GM18507 (cell line): ENCODE data around the gene CCDC54.
A peak's percentile ranks its signal among the peaks of the same experiment; 100 is the strongest.

Experiments used
- DNase-seq: peaks from one replicate; pipeline ENCODE4 v3.0.0; 2011; ENCODE audit warnings: low read depth; ENCODE audit not compliant: insufficient read length; ENCODE audit errors: extremely low spot score
- FAIRE-seq: peaks from 2 replicates; lab custom pipeline; 2011; peaks lifted over from hg19 to GRCh38; lab: Jason Lieb, UNC

CCDC54 gene

GRCh38 chr3:107384907-107385306, 7.7 kb downstream of the CCDC54 start:
- no peak for FAIRE-seq
- DNase-seq = no peak

DNA sequence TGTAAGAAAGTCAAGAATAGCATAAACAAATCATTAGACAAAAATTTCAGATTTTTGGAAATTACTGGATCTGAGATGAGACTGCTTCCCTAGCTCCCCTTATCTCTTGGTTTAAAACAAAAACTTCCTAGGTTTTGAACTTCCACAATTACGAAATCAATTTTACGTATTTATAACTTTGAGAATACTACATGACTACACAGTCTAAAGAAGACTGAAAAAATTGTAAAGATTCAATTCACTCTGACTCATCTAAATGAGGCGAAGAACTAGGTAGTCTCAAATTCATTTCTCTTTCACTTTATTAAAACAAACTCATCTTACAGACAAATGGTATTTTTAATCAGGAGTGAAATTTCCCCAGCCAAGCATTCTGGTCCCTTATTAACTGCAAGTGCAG, 10.3 kb downstream of the CCDC54 start:
- FAIRE-seq (no peak), DNase-seq (no peak)

DNA sequence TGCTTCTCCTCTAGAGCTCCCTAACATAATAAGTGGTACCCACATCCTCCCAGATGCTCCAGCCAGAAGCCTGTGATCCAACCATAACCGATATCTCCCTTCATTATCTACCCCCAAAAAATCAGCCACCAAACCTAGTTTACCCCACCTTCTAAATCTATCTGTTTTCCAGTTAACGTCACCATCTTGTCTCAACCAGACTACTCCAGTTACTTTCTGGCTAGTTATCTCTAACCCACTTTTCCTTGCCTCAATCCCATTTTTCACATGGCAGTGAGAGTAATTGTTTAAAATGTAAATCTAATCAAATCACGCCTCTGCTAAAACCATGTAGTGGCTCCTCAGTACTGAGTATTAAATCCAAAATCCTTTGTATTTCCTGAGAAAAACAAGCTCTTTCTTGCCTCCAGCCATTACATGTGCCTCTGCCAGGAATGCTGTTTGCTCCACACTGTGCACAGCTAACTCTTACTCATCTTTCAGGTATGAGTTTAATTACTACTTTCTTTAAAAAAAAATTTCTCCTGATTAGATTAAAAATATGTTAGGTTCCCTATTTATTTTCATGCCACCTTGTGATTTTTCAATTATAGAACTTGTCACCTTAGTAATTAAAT, 15.4 kb downstream of the CCDC54 start:
- FAIRE-seq (no peak), DNase-seq (no peak)

- no peak for DNase-seq
Measured at GRCh38 chr3:107394502-107394901, 17.3 kb downstream of the CCDC54 start.

DNA sequence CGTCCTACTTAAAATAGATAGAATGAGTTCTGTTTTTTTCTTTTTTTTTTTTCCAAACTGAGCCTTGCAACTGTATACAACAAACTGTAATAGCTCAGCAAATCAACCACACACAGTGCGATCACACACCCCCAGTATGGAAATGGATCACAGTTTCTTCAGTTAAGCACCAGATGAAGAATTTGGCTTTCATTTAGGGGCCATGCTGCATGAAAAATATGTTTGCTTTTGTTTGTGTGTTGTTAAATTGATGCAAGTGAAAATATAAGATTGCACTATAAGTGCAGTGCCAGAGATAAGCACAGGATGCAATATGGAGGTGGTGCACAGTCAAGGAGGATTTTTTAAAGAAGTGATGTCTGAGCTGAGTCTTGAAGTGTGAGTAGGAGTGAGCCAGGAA, 17.8 kb downstream of the CCDC54 start:
- DNase-seq = no peak
- FAIRE-seq = no peak

More at GRCh38 chr3:107394502-107394901, 17.3 kb downstream of the CCDC54 start:
- FAIRE-seq = no peak

DNA sequence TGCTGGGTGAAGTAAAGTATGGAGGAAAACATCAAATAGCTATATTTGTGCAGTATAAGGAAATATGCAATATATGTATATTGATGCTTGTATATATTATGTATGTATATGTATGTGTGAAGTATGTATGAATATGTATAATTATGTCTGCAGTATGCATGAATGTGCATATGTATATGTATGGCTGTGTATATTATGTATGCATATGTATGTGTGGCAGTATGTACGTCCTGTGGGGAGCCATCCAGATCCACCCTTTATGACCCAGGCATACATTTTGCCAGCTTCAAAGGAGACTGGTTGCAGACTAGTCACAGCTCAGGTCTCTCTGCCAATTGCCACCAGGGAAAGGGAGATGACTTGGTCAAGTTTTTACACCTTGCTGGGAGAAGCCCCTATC, 24.1 kb downstream of the CCDC54 start:
- FAIRE-seq = no peak
- DNase-seq = no peak

DNA sequence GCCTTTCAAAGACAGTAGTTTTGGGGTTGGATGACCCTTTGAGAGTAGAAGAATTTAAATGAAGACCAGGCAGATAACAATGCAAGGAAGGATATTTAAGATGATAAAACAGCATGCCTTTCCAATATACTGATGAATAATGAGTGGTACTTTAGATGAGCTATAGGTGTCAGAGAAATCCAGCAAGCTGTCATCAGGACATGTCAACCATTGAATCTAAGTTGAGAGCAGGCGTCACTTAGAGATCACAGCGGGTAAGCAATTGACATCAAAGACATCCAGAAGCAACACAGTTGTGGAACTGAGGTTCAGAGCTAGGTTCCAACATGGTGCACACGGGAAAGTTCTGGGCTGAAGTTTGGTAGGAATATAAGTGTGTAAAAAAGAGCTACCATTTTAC, 25.0 kb downstream of the CCDC54 start:
- FAIRE-seq (no peak), DNase-seq (no peak)

DNA sequence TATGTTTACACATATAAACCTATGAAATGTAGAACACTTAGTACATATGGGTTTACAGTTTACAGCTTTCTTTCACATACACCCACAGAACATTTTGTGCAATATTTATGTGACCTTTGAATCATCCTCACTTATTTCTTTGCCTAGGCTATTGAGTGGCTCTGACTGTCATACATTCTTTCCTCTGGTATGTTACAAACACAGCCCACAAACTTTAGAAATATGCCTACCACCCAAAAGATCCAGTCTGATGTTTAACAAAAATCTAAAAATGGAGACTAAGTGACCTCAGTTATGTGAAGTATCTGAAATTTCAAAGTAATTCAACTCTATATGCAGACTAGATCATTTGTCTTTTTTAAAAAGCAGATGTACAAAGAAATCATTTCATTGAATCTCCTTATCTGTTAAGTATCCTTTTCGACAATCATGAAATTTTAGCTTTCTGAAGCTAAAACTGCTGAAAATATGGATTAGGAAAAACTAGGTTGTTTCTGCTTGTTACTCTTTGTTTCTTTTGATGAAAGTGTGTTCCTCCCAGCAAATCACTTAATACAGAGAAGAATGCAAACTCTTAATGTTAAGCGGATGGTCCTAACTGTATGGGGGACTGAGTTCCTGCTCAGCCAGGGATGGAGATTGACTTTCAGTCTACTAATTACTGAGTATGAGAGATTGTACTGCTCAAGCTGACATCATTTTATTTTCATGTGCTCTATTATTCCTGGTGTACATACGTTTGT, 27.7 kb downstream of the CCDC54 start:
- no peak for DNase-seq
- FAIRE-seq = no peak

- DNase-seq (no peak), FAIRE-seq (no peak)
Measured at GRCh38 chr3:107407355-107407754, 30.1 kb downstream of the CCDC54 start.

DNA sequence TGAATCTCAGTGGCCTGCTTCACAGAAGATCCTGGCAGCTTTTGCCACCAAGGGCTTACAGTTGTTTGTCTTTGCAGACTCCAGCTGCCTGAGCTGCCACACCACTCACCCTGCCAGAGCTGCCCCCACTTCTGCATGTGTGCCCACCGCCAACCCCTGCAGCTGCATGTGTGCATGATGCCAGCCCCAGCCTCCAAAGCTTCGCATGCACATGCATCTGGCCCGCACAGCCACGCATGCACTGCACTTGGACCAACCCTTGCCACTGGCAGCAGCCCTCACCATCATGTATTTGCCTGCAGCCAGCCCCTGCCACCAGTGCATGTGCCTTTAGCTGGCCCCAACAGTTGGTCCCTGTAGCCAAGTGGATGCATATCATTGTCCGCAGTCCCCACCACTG, 31.3 kb downstream of the CCDC54 start:
- DNase-seq (no peak), FAIRE-seq (no peak)

DNA sequence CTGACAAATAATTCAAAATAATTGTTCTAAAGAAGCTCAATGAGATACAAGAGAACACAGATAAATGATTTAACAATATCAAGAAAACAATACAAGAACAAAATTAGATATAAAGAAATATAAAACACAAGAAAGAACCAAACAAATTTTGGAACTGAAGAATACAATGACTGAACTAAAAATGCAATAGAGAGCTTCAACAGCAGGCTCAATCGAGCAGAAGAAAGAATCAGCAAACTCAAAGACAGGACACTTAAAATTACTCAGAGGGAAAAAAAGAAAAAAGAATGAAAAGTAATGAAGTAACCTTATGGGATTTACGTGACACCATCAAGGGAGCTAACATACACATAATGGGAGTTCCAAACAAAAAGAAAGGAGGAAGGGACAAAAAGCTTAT, 32.1 kb downstream of the CCDC54 start:
- FAIRE-seq = no peak
- no peak for DNase-seq

DNA sequence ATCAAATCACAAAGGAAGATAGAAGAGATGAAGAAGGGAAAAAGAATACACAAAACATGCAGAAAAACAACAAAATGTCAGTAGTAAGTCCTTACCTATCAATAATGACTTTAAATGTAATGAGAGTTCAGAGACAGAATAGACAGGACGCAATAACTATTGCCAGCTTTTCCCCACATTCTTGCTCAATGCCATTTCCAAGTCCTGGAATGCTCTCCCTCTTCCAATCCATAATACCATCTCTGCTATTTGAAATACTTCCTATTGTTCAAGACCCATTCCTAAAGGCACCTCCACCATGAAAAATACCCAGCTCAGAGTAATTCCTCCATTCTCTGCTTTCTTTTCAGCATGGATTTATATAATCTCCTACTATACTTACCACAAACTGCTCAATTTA, 33.4 kb downstream of the CCDC54 start:
- DNase-seq = no peak
- FAIRE-seq = no peak

DNA sequence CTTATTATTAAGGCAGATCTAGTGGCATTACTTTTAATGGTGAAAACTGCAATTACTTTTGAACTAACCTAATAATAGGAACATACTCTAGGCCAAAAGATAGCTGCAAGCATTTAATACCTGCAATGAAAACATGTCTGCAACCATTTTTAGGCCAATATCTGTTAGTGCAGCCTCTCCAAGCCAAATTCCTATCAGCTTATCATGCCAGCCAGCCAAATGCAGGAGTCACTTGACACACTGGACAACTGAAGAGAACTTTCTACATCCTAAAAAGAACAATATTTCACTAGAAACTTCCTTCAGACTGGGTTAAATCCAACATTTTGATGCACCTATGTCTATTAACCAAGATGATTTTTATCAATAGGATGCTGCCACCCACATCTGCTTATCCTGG, 33.8 kb downstream of the CCDC54 start:
- FAIRE-seq (no peak), DNase-seq (no peak)

DNA sequence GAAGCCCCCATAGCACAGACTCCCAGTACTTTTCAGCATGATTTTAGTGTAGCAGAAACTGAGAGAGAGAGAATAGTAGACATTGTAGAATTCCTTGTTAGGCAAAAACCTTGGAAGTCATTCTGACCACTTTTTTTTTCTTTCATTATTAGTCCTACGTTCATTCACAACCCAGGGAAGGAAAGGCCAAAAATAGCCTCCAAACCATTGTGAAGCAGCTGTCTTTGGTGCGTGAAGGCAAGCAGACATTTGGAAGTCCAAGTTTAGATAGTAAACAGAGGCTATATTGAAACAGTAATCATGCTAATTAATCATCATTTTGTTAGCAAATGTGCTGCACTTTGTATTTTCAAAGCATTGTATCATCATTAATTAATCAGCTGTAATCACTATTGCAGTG, 34.5 kb downstream of the CCDC54 start:
- DNase-seq = no peak
- FAIRE-seq = no peak

- DNase-seq (no peak), FAIRE-seq (no peak)
Measured at GRCh38 chr3:107412376-107412775, 35.1 kb downstream of the CCDC54 start.

DNA sequence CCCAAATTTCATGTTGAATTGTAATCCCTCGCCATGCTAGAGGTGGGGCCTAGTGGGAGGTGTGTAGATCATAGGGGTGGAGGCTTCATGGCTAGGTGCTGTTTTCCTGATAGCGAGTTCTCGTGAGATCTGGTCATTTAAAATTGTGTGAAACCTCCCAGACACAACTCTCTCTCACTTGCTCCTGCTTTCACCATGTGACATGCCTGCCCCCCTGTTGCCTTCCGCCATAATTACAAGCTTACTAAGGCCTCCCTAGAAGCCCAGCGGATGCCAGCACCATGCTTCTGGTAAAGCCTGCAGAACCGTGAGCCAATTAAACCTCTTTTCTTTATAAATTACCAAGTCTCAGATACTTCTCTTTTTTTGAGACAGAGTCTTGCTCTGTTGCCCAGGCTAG, 36.0 kb downstream of the CCDC54 start:
- DNase-seq (no peak), FAIRE-seq (no peak)

- DNase-seq (no peak), FAIRE-seq (no peak)
Measured at GRCh38 chr3:107414325-107414964, 37.2 kb downstream of the CCDC54 start.

DNA sequence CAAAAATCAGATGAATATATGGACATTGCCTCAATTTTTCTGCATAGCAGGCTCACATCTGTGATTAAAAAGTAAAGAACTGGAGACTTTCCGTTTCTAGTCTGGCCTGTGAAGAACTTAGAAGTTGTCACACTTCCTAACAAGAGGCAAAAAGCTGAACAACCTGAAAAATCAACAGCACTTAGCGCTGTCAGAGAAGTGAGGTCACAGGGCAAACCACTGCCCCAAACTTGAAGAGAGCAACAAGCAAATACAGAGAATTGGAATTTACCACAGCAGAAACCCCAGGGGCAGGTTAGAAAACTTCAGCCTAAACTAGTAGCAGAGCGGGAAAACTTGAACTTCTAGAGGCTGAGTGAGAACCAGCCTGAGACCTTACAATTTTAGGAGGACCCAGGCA, 38.9 kb downstream of the CCDC54 start:
- FAIRE-seq (no peak), DNase-seq (no peak)

DNA sequence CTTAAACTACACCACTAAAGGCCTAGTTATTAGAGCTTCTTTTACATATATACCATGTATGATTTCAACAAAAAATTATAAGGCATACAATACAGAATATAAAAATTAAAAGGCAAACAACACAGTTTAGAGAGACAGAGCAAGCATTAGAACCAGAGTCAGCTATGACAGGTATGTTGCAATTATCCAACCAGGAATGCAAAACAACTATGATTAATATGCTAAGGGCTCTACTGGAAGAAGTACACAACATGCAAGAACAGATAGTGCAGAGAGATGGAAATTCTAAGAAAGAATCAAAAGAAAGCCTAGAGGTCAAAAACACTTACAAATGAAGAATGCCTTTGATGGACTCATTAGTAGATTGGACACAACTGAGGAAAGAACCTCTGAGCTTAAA, 39.6 kb downstream of the CCDC54 start:
- DNase-seq = no peak
- FAIRE-seq = no peak

DNA sequence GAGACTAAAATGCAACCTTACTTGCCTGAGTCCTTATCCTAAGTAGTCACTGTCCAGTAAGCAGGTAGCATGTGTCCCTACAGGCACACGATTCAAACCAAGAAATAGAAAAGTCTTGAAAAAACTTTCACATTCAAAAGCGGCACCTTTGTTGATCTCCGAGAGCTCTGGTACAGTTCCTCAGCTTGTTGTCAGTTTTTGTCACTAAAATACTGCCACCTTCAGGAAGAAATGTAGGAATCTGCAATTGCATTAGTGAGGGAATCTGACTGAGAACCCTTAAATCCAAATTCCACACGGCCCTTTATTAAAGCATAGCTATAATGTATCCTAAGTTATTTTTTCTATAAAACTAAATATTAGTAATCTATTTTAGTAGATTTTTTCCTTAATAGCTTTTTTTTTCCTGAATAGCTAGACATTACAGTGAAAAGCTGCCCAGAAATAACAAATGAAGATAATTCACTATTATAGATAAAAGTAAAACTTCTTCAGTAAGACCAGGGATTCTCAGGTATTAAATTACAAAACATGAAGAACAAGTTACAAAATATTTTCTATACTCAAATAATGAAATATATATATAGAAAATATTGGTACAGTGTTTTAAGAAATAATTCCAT, 44.0 kb downstream of the CCDC54 start:
- DNase-seq = peak; percentile 7
- peak; percentile 90 for FAIRE-seq

DNA sequence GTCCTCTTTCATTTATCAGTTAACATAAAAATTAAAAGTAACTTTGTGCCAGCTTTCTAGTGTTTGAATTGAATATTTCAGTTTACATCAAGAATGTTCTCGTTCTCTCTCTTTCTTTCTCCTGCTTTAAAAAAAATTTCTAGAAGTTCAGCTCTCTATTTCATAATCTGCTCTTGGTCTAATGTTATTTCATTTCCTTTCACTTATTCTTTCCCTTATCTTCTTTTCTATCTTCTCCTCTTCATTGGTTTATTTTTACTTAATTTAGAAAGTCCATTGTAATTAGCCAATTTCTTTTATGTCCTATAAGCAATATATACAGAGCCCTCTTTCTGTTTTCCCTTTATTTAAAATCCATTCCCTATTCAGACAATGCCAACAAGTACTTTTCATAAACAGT, 44.6 kb downstream of the CCDC54 start:
- DNase-seq (no peak), FAIRE-seq (no peak)
